GM23338 (cell line): Measurements from ENCODE around the gene DHFR. TPM values are rescaled to one million over a fixed set of nuclear protein-coding genes. Genes with fewer than 3 reads are reported as not detected.

Source experiments
- ATAC-seq: fragments of 200-7000 bp; cut with Tn5 transposase; 3 replicates; pipeline ENCODE4 v1.9.1; 2020
- DNase-seq: peaks from one replicate; pipeline ENCODE4 v3.0.0-alpha.2; 2015; ENCODE audit warnings: low spot score
- H2AFZ ChIP-seq: fragments of 200-600 bp; sonication (generic); 2 replicates; pipeline ENCODE4 v1.8.0; 2016; ENCODE audit warnings: antibody characterized with exemption, mild to moderate bottlenecking, moderate library complexity
- H3F3A ChIP-seq: fragments of 200-600 bp; sonication (generic); replicated peaks from 2 replicates; pipeline ENCODE4 v1.8.0; 2017; ENCODE audit warnings: antibody characterized with exemption, mixed run types, low read depth
- H3K27ac ChIP-seq: fragments of 200-600 bp; sonication (generic); 2 replicates; pipeline ENCODE4 v1.6.1; 2016; ENCODE audit warnings: low read depth
- H3K27me3 ChIP-seq: fragments of 200-600 bp; sonication (generic); 2 replicates; pipeline ENCODE4 v1.8.0; 2016; ENCODE audit warnings: mild to moderate bottlenecking, mixed run types, moderate library complexity; ENCODE audit not compliant: insufficient read depth
- H3K36me3 ChIP-seq: fragments of 200-600 bp; sonication (generic); 2 replicates; pipeline ENCODE4 v1.8.0; 2016; ENCODE audit warnings: mild to moderate bottlenecking; ENCODE audit not compliant: insufficient read depth
- H3K4me1 ChIP-seq: fragments of 200-600 bp; sonication (generic); 2 replicates; pipeline ENCODE4 v1.8.0; 2016; ENCODE audit warnings: mild to moderate bottlenecking, moderate library complexity; ENCODE audit not compliant: insufficient read depth
- H3K4me2 ChIP-seq: fragments of 200-600 bp; sonication (generic); 2 replicates; pipeline ENCODE4 v1.7.1; 2017; ENCODE audit warnings: mixed run types
- H3K4me3 ChIP-seq: fragments of 200-600 bp; sonication (generic); 2 replicates; pipeline ENCODE4 v1.6.1; 2016; ENCODE audit warnings: mixed run types
- H3K79me2 ChIP-seq: fragments of 200-600 bp; sonication (generic); replicated peaks from 2 replicates; pipeline ENCODE4 v1.8.0; 2017; ENCODE audit warnings: mild to moderate bottlenecking; ENCODE audit not compliant: insufficient read depth
- H3K9me2 ChIP-seq: fragments of 200-600 bp; sonication (generic); 2 replicates; pipeline ENCODE4 v1.8.0; 2017; ENCODE audit not compliant: insufficient read depth
- H4K20me1 ChIP-seq: fragments of 200-600 bp; sonication (generic); replicated peaks from 2 replicates; pipeline ENCODE4 v1.8.0; 2017; ENCODE audit warnings: mild to moderate bottlenecking; ENCODE audit not compliant: insufficient read depth
- H3K27ac Mint-ChIP-seq: 2 replicates; pipeline ENCODE4 v1.8.0; 2020; ENCODE audit warnings: inconsistent platforms, mild to moderate bottlenecking, moderate library complexity, mixed read lengths
- H3K27me3 Mint-ChIP-seq: 3 replicates; pipeline ENCODE4 v1.8.0; 2022; ENCODE audit warnings: low read depth, mild to moderate bottlenecking, moderate library complexity, mixed read lengths, inconsistent platforms; ENCODE audit not compliant: insufficient read depth, poor library complexity
- H3K36me3 Mint-ChIP-seq: 3 replicates; pipeline ENCODE4 v1.8.0; 2021; ENCODE audit warnings: low read depth, mild to moderate bottlenecking, inconsistent platforms, moderate library complexity, mixed read lengths
- H3K4me1 Mint-ChIP-seq: 3 replicates; pipeline ENCODE4 v1.8.0; 2020; ENCODE audit warnings: mild to moderate bottlenecking, inconsistent platforms, mixed read lengths
- H3K4me3 Mint-ChIP-seq: 3 replicates; pipeline ENCODE4 v1.8.0; 2021; ENCODE audit warnings: moderate library complexity, mild to moderate bottlenecking, inconsistent platforms, mixed read lengths
- H3K9me3 Mint-ChIP-seq: 3 replicates; pipeline ENCODE4 v1.8.0; 2020; ENCODE audit warnings: moderate library complexity, mild to moderate bottlenecking, inconsistent platforms, mixed read lengths
- CREB1 ChIP-seq: fragments of 250-450 bp; sonication (Bioruptor Pico); IDR thresholded peaks from 2 replicates; pipeline ENCODE4 v1.5.0; 2020; ENCODE audit warnings: low read depth, mild to moderate bottlenecking, moderate library complexity
- CTCF ChIP-seq, 2 experiments: fragments of 200-600 bp in 1 of 2; sonication (generic) in 1 of 2; conservative IDR thresholded peaks; 2 replicates each; pipeline versions ENCODE4 v1.5.1 to v1.6.1; 2016 to 2017; ENCODE audit warnings: antibody characterized with exemption in 2 of 2, low read depth in 2 of 2, mild to moderate bottlenecking in 2 of 2, moderate library complexity in 1 of 2
- ETS1 ChIP-seq: IDR thresholded peaks from 2 replicates; pipeline ENCODE4 v1.6.1; 2016; ENCODE audit warnings: antibody characterized with exemption
- EZH2 ChIP-seq: fragments of 200-600 bp; sonication (generic); IDR thresholded peaks from one replicate; pipeline ENCODE4 v1.8.0; 2017; ENCODE audit warnings: antibody characterized with exemption, mild to moderate bottlenecking, low read depth; ENCODE audit not compliant: unreplicated experiment
- EZH2phosphoT487 ChIP-seq: fragments of 200-600 bp; sonication (generic); IDR thresholded peaks from one replicate; pipeline ENCODE4 v1.8.1; 2018; ENCODE audit warnings: antibody characterized with exemption; ENCODE audit not compliant: unreplicated experiment
- POLR2AphosphoS5 ChIP-seq: IDR thresholded peaks from 2 replicates; pipeline ENCODE4 v1.6.1; 2016; ENCODE audit warnings: antibody characterized with exemption, low read depth
- REST ChIP-seq: IDR thresholded peaks from one replicate; pipeline ENCODE4 v1.6.1; 2018; ENCODE audit warnings: antibody characterized with exemption; ENCODE audit not compliant: unreplicated experiment
- STAT1 ChIP-seq: IDR thresholded peaks from one replicate; pipeline ENCODE4 v1.6.1; 2016; ENCODE audit warnings: antibody characterized with exemption; ENCODE audit not compliant: unreplicated experiment
- ZNF331 ChIP-seq: fragments of 250-450 bp; sonication (Bioruptor Pico); IDR thresholded peaks from 2 replicates; pipeline ENCODE4 v1.5.0; 2020; ENCODE audit warnings: low read depth, mild to moderate bottlenecking, moderate library complexity
- polyA plus RNA-seq: library from polyadenylated mRNA; unstranded; fragments of >200 nt; fragmentation: Nextera tagmentation; extraction: Ambion mirVana; gene quantifications from 2 replicates; pipeline ENCODE4 v1.2.1, GENCODE V29; 2016
- total RNA-seq: library from RNA; depleted of rRNA; stranded (reverse); fragments of >200 nt; shearing (Covaris generic); gene quantifications from 2 replicates; pipeline ENCODE4 v1.2.3, GENCODE V29; 2014

DHFR gene
- total and polyA plus RNA-seq, 2 experiments from 2014 or later = 56.2 to 95.6 TPM

- Histone ChIP-seq H3F3A (no peaks in the 10 kb centered on the region), H3K4me2 (no peak overlapping the region), H3K4me3 (no peak overlapping the region), H3K36me3 (no peaks in the 10 kb centered on the region), H3K4me1 (no peaks in the 10 kb centered on the region), H3K27me3 (no peaks in the 10 kb centered on the region), H3K9me2 (no peaks in the 10 kb centered on the region; the same call in 1 of the 2 replicates), H2AFZ (no peak overlapping the region), H4K20me1 (no peaks in the 10 kb centered on the region), H3K79me2 (no peaks in the 10 kb centered on the region), H3K27ac (no peak overlapping the region)
- Mint-ChIP-seq H3K27me3 (peaks cover 1% of the 10 kb centered on the region), H3K9me3 (no peaks in the 10 kb centered on the region), H3K4me1 (no peaks in the 10 kb centered on the region), H3K4me3 (no peak overlapping the region), H3K36me3 (no peaks in the 10 kb centered on the region), H3K27ac (no peak overlapping the region)
- ATAC-seq (no peak), DNase-seq (no peak)
- TF ChIP-seq ZNF331 (CRISPR knock-in tag) (no peak), REST (no peak), EZH2phosphoT487 (no peak), EZH2 (no peak)
These were observed 47.0 kb downstream of the DHFR start for GRCh38 chr5:80607832-80608231.

- Histone ChIP-seq H3K9me2 (no peaks in the 10 kb centered on the region; the same call in 1 of the 2 replicates), H3K4me3 (no peak overlapping the region), H3K27me3 (no peaks in the 10 kb centered on the region), H3K36me3 (no peaks in the 10 kb centered on the region), H4K20me1 (no peaks in the 10 kb centered on the region), H3K4me1 (no peaks in the 10 kb centered on the region), H3K79me2 (no peaks in the 10 kb centered on the region), H3F3A (no peaks in the 10 kb centered on the region), H3K27ac (no peak overlapping the region), H3K4me2 (no peak overlapping the region), H2AFZ (no peak overlapping the region)
- Mint-ChIP-seq H3K27me3 (peaks cover under 1% of the 10 kb centered on the region), H3K36me3 (no peaks in the 10 kb centered on the region), H3K4me3 (no peak overlapping the region), H3K9me3 (no peaks in the 10 kb centered on the region), H3K4me1 (no peaks in the 10 kb centered on the region), H3K27ac (no peak overlapping the region)
- ATAC-seq = no peak
- DNase-seq = no peak
- TF ChIP-seq POLR2AphosphoS5 (no peak), CREB1 (CRISPR knock-in tag) (no peak), ZNF331 (CRISPR knock-in tag) (no peak), STAT1 (no peak), ETS1 (no peak), EZH2 (no peak), CTCF (conservative IDR thresholded peaks at IDR 0.05; ENCODE audit: low read depth in 2 of 2) (no peak), REST (no peak)
These were observed 47.4 kb downstream of the DHFR start for GRCh38 chr5:80607343-80607742.
